COLO668 (cell line): ENCODE measurements around the gene CFAP61.
"Not testable (repeated sequence)": the region's sequence is repeated elsewhere in the genome, so short reads cannot be mapped to it uniquely, and the experiment has no call there.

Experiments
- DNase-seq: peaks from one replicate; lab custom pipeline; 2025; ENCODE audit not compliant: unreplicated experiment; lab: John Stamatoyannopoulos, UW

CFAP61 gene

DNA sequence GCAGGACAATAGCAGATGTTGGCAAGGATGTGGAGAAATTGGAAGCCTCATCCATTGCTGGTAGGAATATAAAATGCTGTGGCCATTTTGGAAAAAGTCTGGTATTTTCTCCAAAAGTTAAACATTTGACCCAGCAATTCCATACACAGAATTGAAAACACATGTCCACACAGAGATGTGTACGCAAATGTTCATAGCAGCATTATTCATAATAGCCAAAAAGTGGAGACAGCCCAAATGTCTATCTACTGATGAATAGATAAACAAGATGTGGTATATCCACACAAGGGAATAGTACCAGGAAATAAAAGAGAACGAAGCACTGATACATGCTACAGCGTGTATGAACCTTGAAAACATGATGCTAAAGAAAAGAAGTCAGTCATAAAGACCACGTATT, 40.5 kb downstream of the CFAP61 start:
- DNase-seq = no peak

DNA sequence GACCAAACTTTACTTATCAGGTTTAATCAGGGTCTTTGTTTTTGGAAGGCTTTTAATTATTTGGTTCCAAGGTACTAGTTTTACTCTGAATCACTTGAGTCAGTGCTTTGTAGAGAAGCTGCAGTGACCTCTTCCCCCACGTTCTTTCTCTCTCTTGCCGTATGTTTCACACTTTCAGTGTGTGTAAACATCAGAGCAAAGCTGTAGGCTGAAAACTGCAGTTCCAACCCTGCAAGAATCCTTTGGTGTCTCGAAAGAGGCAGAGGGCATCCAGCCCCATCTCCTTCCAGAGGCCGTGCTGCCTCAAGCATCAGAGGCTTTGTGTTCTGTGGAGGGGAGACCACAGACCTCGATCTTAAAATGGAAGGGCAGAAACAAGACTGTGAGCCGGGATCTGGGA, 42.1 kb downstream of the CFAP61 start:
- no peak for DNase-seq

DNA sequence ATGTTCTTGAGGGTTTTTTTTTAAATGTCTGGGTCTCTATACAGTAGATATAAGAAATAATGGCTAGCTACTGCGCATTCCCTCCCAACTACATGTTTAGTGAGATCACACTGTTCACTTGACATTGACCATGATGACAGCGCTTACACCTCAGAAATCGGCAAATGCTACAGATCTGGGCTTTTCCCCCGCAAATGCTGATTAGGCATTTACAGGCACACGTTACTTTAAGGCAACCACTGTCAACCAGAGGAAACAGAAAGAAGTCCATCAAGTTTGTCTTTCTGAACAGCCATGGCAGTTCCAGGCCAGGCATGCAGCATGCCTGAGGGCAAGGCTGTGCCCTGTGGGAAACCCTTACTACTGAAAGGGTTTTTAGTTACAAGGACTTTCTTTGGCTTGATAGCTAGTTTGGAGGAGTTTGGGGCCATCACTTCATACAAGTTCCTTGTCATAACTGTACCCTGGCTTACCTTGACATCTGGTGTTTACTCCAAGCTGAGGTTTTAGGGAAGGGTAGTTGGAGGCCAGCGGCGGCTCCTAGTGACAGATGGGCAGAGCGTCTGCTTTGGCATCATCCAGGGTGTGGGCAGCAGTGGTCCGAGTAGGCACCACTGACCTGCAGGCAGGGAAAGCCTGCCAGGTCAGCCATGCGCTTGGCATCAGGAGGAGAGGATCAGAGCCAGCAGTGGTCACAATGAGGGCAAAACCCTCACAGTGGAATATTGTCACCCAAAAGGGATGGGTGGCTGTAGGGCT, 43.0 kb downstream of the CFAP61 start:
- DNase-seq = no peak

DNA sequence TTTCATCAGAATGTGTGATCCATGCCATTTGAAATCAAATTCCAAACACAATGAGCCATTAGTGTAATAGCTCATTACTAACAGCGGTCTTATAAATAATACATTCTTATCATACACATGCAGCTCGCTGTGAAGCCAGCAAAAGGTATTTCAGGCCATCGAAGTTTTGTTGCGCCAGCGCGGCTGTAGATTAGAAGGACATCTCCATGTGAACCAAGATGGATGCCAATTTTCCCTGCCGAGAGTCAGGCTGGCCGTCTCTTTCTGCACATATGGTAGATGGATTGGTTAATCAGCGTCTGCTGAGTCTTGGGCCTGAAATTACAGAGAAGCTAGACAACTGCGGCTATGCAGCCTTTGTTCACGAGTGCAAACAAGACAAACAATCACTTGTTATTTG, 44.1 kb downstream of the CFAP61 start:
- DNase-seq = no peak

DNA sequence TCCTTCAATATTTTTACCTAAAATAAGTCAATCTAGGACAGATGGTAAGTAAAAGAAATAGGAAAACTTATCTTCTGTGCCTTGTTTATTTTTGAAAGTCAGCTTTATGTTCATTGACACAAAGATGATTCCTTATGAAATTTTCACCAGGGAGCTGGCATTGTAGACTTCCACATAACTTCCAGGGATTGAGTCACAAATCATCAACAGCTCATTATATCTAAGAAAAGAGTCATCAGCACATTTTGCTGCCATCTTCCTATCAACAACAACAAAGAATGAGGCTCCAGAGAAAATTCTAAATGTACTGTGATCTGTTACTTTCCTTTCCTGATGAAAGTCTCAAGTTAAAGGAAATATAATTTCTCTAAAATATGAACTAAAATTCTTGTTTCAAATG, 48.5 kb downstream of the CFAP61 start:
- DNase-seq = no peak

DNA sequence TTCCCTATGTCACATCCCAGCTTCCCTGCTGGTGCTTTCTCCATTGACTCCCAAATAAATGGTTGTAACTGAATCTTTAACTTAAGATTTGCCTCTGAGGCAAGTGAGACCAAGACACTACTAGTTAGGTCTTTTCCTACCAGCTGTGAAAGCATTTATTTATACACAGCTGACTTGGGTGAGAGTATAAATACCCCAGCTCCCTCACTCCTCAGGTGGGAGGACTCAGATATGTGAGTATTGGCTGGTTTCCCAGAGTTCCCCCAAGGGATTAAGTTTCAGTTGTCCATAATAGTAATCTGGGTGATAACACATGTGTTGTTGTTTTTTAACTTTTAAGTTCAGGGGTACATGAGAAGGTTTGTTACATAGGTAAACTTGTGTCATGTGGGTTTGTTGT, 49.8 kb downstream of the CFAP61 start:
- DNase-seq = no peak

DNA sequence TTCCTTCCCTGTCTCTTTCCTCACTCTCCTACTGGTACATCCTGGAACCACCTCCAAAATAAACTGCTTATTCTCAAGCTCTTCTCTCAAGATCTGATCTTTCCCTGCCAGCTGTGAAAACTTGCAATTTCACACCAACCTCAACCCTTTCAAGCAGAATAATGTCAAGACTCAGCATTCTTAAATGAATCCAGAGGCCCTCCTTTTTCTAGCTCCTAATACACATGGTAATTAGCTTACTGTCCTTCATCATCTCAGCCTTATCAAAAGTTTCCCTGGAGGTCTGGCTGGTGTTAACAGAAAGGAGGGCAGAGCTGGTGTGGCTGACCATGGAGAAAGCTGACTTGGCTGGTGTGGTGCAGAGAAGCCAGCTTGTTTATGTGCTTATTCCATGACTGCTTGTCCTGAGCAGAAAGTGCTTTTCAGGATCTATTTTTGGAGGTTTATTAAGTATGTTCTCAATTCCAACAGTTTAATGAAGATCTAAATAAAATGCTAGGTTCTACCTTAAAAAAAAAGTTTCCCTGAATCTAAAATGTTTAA, 50.5 kb downstream of the CFAP61 start:
- DNase-seq = no peak

DNA sequence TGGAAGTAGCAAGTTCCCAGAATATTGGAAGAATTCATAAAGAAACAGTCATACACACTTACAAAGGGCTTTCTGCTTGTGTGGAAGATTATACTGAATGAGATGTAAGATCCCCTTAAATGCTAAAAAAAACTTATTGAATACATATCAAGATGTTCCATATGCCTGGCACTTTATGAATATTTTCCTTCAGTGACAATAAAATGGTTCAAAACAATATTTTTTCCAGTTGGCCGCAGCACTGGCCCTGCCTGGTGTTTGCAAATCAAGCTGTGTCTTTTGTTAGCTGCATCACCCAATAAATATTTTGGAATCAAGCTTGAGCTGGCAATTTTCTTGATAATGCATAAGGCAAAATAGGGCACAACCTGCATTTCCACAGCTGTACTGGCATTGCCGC, 51.2 kb downstream of the CFAP61 start:
- no peak for DNase-seq

DNA sequence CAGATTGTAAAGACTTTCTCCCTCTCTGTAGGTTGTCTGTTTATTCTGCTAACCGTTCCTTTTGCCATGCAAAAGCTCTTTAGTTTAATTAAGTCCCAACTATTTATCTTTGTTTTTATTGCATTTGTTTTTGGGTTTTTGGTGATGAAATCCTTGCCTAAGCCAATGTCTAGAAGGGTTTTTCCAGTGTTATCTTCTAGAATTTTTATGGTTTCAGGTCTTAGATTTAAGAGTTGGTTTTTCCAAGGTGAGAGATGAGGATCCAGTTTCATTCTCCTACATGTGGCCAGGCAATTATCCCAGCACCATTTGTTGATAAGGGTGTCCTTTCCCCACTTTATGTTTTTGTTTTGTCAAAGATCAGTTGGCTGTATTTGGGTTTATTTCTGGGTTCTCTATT, 70.9 kb downstream of the CFAP61 start:
- not testable (repeated sequence) for DNase-seq

DNA sequence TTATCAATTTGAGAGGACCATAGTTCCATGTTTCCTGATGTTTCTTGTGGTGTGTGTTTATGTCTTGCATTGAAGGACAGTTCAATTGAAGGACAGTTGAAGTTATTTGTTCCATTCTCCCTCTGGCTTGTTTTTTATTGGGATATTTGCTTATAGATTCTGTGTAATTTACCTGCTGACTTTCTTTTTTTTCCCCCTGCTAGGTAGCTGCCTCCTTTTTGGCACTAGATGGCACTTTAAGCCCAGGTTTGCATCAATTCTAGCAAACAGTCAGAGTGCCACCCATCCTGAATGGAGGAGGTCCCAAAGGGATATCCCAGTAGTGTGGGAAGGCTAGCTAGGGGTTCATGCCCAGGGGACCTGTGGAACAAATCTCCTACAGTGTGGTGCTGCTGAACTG, 78.1 kb downstream of the CFAP61 start:
- peak; percentile 42 for DNase-seq

DNA sequence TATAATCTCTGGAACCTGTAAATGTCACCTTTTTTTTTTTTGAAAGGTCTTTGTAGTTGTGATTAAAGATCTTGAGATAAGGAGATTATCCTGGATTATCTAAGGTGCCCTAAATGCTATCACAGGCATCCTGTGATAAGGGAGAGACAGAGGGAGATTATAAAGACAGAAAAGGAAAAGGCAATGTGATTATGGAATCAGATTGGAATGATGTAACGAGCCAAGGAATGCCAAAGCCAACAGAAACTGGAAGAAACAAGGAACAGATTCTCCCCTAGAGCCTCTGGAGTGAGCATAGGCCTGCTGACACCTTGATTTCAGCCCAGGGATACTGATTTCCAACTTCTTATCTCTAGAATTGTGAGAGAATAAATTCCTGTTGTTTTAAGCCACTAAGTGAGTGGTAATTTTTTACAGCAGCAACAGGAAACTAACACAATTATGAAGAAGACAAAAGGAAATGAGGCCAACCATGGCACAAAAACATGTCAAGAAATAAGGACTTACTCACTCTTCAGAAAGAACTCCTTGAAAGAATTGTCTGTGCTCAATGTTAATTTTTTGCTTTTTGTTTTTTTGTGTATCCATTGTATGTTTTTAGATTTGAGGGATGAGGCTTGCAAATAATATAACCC, 82.7 kb downstream of the CFAP61 start:
- DNase-seq = no peak

DNA sequence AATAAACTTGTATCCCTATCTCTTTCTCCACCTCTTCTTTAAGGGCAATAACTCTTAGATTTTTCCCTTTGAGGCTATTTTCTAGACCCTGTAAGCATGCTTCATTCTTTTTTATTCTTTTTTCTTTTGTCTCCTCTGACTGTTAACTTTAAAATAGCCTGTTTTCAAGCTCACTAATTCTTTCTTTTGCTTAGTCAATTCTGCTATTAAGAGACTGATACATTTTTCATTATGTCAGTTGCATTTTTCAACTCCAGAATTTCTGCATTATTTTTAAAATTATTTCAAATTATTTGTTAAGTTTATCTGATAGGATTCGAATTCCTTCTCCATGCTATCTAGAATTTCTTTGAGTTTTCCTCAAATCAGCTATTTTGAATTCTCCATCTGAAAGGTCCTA, 84.0 kb downstream of the CFAP61 start:
- no peak for DNase-seq

DNA sequence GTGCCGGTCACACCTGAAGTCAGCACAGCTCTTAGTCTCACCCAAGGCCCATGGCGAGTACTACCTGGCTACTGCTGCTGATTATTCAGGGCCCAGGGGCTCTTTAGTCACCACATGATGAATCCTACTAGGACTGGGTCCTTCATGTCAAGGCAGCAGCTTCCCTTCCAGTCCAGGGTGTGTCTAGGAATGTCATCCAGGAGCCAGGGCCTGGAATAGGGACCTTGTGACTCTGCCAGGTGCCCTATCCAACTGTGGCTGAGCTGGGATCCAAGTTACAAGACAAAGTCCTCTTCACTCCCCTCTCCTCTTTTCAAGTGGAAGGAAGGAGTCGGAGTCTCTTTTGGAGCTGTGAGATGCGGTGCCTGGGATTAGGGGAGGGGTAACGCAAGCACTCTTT, 85.5 kb downstream of the CFAP61 start:
- no peak for DNase-seq

DNA sequence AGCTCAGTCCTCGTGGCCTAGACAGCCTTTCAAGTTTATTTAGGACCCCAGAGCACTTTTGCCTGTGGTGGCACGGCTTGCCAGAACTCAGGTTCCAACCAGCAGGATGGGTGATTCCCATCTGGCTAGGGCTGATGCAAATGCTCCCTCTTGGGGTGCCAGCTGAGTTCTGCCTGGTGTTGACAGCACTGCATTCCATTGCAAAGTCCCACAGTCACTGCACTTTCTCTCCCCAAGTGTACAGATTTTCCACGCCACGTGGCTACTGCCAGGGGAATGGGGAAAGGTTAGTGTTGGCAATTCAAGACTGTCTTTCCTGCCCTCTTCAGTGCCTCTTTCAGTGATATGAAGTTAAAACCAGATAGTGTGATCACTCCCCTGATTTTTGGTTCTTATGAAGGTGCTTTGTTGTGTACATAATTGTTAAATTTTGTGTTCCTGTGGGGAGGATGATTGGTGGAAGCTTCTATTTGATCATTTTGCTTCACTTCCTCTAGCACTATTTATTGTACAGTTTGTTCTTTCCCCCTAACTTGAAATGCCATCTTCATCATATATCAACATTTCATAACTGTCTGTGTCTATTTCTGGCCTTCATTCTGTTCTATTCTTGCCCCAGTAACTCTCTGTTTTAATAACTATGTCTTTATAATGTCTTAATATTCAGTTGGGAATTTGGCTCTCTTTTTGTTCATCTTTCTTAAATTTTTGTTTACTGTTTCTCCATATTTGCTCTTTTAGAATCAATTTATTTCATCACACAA, 86.2 kb downstream of the CFAP61 start:
- no peak for DNase-seq

DNA sequence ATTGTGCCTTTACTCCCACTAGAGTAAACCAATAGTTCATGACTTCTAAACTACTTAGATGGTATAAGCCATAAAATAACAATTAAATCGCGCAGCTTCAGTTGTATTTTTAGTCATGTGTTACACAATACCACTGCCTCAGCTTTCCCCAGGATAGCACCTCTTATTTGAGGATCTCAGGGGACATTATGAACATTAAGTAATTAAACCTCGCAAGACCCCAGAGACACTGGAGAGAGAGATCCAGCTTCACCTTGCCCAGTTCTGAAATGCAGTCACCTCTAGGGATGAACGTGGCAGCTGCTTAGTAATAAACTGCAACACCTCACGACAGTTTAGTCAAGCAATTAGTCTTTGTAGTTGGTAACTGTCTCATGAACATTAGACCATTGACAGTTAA, 87.1 kb downstream of the CFAP61 start:
- DNase-seq = no peak

DNA sequence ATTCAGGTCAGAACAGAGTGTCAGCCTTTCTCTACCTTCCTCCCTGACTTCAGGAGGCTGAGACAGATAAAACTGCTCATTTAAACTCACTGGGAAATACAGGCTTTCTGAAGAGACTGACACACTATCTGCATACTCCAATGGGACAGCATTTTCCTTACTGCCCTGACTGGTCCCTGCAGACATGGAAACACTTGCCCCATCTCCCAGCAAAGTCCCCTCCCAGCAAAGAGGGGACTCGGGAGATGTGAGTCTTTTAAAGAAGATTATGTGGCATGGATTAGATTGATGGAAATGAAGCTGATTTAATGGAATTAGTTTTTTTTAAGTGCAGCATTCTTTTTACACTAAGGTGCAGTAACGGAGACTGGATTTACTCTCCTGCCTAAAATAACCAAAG, 90.8 kb downstream of the CFAP61 start:
- no peak for DNase-seq

DNA sequence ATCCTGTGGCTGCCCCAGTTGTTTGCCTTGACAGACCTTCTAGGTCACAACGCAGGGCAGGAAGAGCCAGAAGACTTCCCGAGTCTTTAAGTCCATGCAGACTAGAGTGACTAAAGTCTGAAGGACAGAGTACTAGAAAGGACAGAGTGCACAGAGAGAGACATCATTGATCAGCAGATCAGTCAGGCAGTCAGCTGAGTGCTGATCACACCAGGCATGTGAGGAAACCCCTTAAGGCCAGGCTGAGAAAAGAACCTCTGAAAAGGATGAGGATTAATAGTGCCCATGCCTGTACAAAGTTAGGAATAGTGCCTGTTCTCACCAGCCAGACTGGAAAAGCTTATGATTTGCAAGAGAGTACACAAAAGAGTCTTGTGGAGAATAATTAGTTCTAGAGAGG, 91.3 kb downstream of the CFAP61 start:
- DNase-seq = no peak

DNA sequence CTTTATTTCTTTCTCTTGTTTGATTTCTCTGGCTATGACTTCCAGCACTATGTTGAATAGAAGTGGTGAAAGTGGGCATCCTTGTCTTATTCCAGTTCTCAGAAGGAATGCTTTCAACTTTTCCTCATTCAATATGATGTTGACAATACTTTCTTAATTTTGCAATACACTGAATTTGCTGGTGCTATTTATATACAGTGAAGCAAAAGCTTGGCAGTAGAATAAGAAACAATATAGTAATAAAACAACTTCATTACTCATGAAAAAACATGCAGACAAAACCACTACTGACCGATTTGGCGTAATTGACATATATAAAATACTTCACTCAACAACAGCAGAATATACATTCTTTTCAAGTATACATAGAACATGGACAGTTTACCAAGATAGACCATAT, 96.4 kb downstream of the CFAP61 start:
- DNase-seq = no peak

DNA sequence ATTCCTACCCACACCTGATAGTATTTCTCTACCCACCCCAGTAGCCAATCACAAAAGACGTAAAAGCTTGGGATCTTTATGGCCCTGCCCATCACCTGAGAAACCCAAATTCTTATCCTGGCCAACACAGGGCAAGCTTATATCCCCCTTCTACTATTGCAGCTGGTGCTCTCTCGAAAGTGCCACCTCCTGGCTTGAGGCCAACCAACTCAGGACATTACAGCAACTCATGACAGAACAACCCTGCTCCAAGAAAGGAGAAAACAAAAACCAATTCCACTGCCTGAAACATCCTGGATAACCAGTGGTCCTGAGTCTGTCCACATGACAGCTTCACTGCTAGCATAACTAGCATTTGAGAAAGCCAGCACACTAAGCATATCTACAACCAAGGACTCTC, 97.9 kb downstream of the CFAP61 start:
- DNase-seq = no peak

DNA sequence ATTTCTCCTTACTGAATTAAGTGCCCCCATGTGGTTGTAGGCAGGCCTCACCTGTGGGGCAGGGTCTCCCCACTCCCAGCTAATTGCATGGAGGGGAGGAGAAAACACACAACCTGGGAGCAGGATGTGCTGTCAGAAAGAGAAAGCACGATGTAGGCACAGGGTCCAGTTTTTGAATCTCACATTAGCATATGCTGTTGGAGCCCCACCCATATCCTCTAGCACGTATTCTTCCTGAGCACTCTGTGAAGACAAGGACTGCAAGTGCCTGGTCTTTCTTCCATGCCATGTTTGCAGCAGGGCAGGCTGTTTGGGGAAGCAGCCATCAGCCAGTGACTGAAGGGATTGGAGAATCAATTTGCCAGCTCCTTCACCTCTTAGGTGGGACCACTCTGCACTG, 108.2 kb downstream of the CFAP61 start:
- DNase-seq = no peak

DNA sequence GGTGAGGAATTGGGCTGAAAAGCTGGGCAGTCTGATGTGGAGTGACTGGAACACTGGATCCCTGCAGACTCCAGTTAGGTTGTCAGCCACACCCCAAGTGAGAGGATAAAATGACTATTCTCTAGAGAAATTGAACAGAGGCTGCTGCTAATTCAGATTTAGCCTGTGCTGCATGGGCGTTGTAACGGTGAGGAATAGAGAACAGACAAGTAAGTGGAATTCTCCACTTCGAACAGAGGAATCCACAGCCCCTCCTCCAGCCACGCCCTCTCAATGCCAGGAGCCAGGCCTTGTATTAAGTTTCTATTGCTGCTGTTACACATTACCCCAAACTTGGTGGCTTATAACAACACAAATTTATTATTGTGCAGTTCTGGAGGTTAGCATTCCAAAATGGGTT, 109.3 kb downstream of the CFAP61 start:
- no peak for DNase-seq

DNA sequence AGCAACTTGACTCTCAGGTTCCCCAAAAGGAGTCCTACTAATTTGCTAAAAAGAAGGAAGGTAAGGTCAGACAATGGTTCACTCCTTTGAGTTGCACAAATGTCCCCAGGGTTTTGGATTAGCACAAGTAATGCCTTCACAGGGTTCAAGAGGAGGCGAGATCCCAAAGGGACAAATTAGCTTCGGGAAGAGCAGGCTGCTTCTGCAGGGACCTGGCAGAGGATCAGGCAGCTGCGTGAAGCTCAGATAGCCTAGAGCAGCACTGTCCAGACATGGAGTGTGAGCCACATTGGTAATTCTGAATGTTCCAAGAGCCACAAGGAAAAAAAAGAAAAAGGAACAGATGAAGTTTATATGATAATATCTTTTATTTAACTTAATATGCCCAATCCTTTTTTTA, 115.4 kb downstream of the CFAP61 start:
- no peak for DNase-seq
